H1 (cell line): ENCODE data around the gene GARIN3. TPM values are rescaled to one million over a fixed set of nuclear protein-coding genes. Genes with fewer than 3 reads are reported as not detected.

Experiments used
- CTCF ChIA-PET: fragments of 300-600 bp; sonication (Branson Sonifier 250); formaldehyde crosslinking; loops from one replicate; lab custom pipeline; 2021; ENCODE audit not compliant: partially characterized antibody; lab: Charles Lee
- POLR2A ChIA-PET: fragments of 300-600 bp; sonication (Branson Sonifier 250); formaldehyde crosslinking; loops from one replicate; lab custom pipeline; 2021; ENCODE audit warnings: inconsistent platforms; ENCODE audit not compliant: partially characterized antibody; lab: Charles Lee
- DNase-seq, 2 experiments: peaks; one replicate each; pipeline versions ENCODE4 v3.0.0 to v3.0.0-alpha.2; 2010 to 2022; ENCODE audit warnings: low spot score in 2 of 2, low read depth in 1 of 2, mixed read lengths in 1 of 2
- FAIRE-seq: peaks from 2 replicates; lab custom pipeline; 2011; peaks lifted over from hg19 to GRCh38; lab: Jason Lieb, UNC
- H2AFZ ChIP-seq: 2 replicates; pipeline ENCODE4 v1.8.1; 2012; ENCODE audit warnings: low read length, inconsistent platforms
- H2AK5ac ChIP-seq: 2 replicates; pipeline ENCODE4 v1.6.1; 2013; ENCODE audit warnings: low read depth, low read length
- H2BK120ac ChIP-seq: replicated peaks from 2 replicates; pipeline ENCODE3; 2013; ENCODE audit warnings: low read depth, low read length, inconsistent platforms
- H2BK12ac ChIP-seq: 2 replicates; pipeline ENCODE4 v1.6.1; 2013; ENCODE audit warnings: low read depth, low read length
- H2BK15ac ChIP-seq: 2 replicates; pipeline ENCODE4 v1.6.1; 2013; ENCODE audit warnings: low read length
- H2BK20ac ChIP-seq: 2 replicates; pipeline ENCODE4 v1.6.1; 2013; ENCODE audit warnings: low read length
- H2BK5ac ChIP-seq: 2 replicates; pipeline ENCODE4 v1.6.1; 2013; ENCODE audit warnings: low read depth, low read length
- H3K14ac ChIP-seq: 2 replicates; pipeline ENCODE4 v1.6.1; 2013; ENCODE audit warnings: inconsistent platforms; ENCODE audit not compliant: insufficient read length
- H3K18ac ChIP-seq: 2 replicates; pipeline ENCODE4 v1.6.1; 2013; ENCODE audit warnings: low read length; ENCODE audit errors: extremely low read depth
- H3K23ac ChIP-seq: 2 replicates; pipeline ENCODE4 v1.6.1; 2013; ENCODE audit warnings: inconsistent platforms; ENCODE audit not compliant: insufficient read length
- H3K23me2 ChIP-seq: 2 replicates; pipeline ENCODE4 v1.6.1; 2013; ENCODE audit warnings: low read depth, low read length
- H3K27ac ChIP-seq: 2 replicates; pipeline ENCODE4 v1.6.1; 2011; ENCODE audit warnings: low read depth, low read length, inconsistent platforms
- H3K27me3 ChIP-seq, 4 experiments: replicated peaks in 1 of 4; 1 replicate in 1 of 4; 2 replicates in 3 of 4; pipeline versions ENCODE4 v1.6.1 to v1.8.1; 2011 to 2013; ENCODE audit warnings: low read length in 3 of 4, mild to moderate bottlenecking in 3 of 4, inconsistent platforms in 2 of 4, mixed read lengths in 2 of 4, moderate library complexity in 1 of 4; ENCODE audit not compliant: control insufficient read depth in 3 of 4, insufficient read depth in 3 of 4; ENCODE audit errors: extremely low read depth in 1 of 4
- H3K36me3 ChIP-seq, 4 experiments: 2 replicates each; pipeline versions ENCODE4 v1.6.1 to v1.8.1; 2011 to 2013; ENCODE audit warnings: mild to moderate bottlenecking in 4 of 4, low read length in 3 of 4, moderate library complexity in 2 of 4, control low read depth in 1 of 4, inconsistent platforms in 1 of 4; ENCODE audit not compliant: insufficient read depth in 4 of 4, control insufficient read depth in 2 of 4
- H3K4ac ChIP-seq: replicated peaks from 2 replicates; pipeline ENCODE3; 2013; ENCODE audit warnings: low read length, low read depth, mixed read lengths, inconsistent platforms; ENCODE audit not compliant: insufficient read length
- H3K4me1 ChIP-seq, 4 experiments: replicated peaks in 1 of 4; 1 replicate in 1 of 4; 2 replicates in 3 of 4; pipeline versions ENCODE4 v1.6.1 to v1.8.1; 2011 to 2013; ENCODE audit warnings: low read length in 3 of 4, inconsistent platforms in 2 of 4, mixed read lengths in 1 of 4; ENCODE audit not compliant: insufficient read depth in 4 of 4, control insufficient read depth in 3 of 4
- H3K4me2 ChIP-seq, 2 experiments: 2 replicates each; pipeline versions ENCODE4 v1.6.1 to v1.8.1; 2011 to 2013; ENCODE audit warnings: low read depth in 2 of 2, low read length in 2 of 2, control low read depth in 1 of 2, inconsistent platforms in 1 of 2, mild to moderate bottlenecking in 1 of 2; ENCODE audit not compliant: insufficient read depth in 1 of 2
- H3K4me3 ChIP-seq, 4 experiments: fragments of 200-600, 300-600 bp in 1 of 4; sonication (generic), shearing (Covaris generic), sonication (Bioruptor Twin) in 1 of 4; 2 replicates each; pipeline versions ENCODE4 v1.5.1 to v1.8.1; 2011 to 2016; ENCODE audit warnings: low read length in 4 of 4, low read depth in 3 of 4, control low read depth in 2 of 4, inconsistent platforms in 2 of 4, mild to moderate bottlenecking in 2 of 4, mixed read lengths in 1 of 4, moderate library complexity in 1 of 4; ENCODE audit not compliant: insufficient read depth in 2 of 4; ENCODE audit errors: extremely low read depth in 1 of 4
- H3K56ac ChIP-seq: replicated peaks from 2 replicates; pipeline ENCODE3; 2013; ENCODE audit warnings: low read depth, mild to moderate bottlenecking, mixed read lengths, low read length, inconsistent platforms; ENCODE audit not compliant: insufficient read length
- H3K79me1 ChIP-seq: 2 replicates; pipeline ENCODE4 v1.6.1; 2013; ENCODE audit warnings: low read depth, low read length, control low read depth
- H3K79me2 ChIP-seq, 2 experiments: 2 replicates each; pipeline versions ENCODE4 v1.6.1 to v1.8.1; 2012 to 2013; ENCODE audit warnings: low read length in 2 of 2, mild to moderate bottlenecking in 2 of 2, inconsistent platforms in 1 of 2; ENCODE audit not compliant: insufficient read depth in 2 of 2, control insufficient read depth in 1 of 2
- H3K9ac ChIP-seq, 4 experiments: replicated peaks in 1 of 4; 1 replicate in 1 of 4; 2 replicates in 3 of 4; pipeline versions ENCODE4 v1.6.1 to v1.8.1; 2011 to 2013; ENCODE audit warnings: low read depth in 3 of 4, low read length in 3 of 4, control low read depth in 2 of 4, mild to moderate bottlenecking in 2 of 4, moderate library complexity in 2 of 4, inconsistent platforms in 1 of 4; ENCODE audit errors: extremely low read depth in 1 of 4
- H3K9me3 ChIP-seq, 2 experiments: 2 replicates each; pipeline versions ENCODE4 v1.6.1 to v1.8.1; 2012 to 2013; ENCODE audit warnings: mild to moderate bottlenecking in 2 of 2, moderate library complexity in 2 of 2, control low read depth in 1 of 2, inconsistent platforms in 1 of 2, low read depth in 1 of 2, low read length in 1 of 2, mixed read lengths in 1 of 2; ENCODE audit not compliant: insufficient read depth in 2 of 2
- H4K20me1 ChIP-seq, 2 experiments: replicated peaks in 1 of 2; 2 replicates each; pipeline versions ENCODE3 to v1.8.1; 2011 to 2013; ENCODE audit warnings: inconsistent platforms in 2 of 2, low read length in 2 of 2, mild to moderate bottlenecking in 1 of 2; ENCODE audit not compliant: insufficient read depth in 2 of 2, control insufficient read depth in 1 of 2
- H4K5ac ChIP-seq: 2 replicates; pipeline ENCODE4 v1.6.1; 2013; ENCODE audit warnings: low read length, low read depth, mixed read lengths, inconsistent platforms; ENCODE audit not compliant: insufficient read length
- H4K8ac ChIP-seq: 2 replicates; pipeline ENCODE4 v1.8.0; 2013; ENCODE audit warnings: mild to moderate bottlenecking, moderate library complexity, low read length, inconsistent platforms; ENCODE audit not compliant: insufficient read depth; ENCODE audit errors: extremely low read depth
- H4K91ac ChIP-seq: replicated peaks from 2 replicates; pipeline ENCODE3; 2013; ENCODE audit warnings: low read length, mixed read lengths, inconsistent platforms; ENCODE audit not compliant: insufficient read length
- ASH2L ChIP-seq: fragments of 200-600, 300-600 bp; sonication (generic); IDR thresholded peaks from one replicate; pipeline ENCODE4 v1.7.1; 2017; ENCODE audit warnings: low read length
- BACH1 ChIP-seq: IDR thresholded peaks from 2 replicates; pipeline ENCODE4 v1.6.1; 2012; ENCODE audit warnings: low read length, improper control_type of control experiment
- CHD1 ChIP-seq: IDR thresholded peaks from 2 replicates; pipeline ENCODE4 v1.6.1; 2012; ENCODE audit warnings: low read depth, low read length, improper control_type of control experiment
- E2F6 ChIP-seq: IDR thresholded peaks from 2 replicates; pipeline ENCODE4 v1.6.1; 2012; ENCODE audit warnings: inconsistent platforms
- EP300 ChIP-seq, 2 experiments: IDR thresholded peaks; 1 replicate in 1 of 2; 2 replicates in 1 of 2; pipeline ENCODE4 v1.6.1; 2011 to 2012; ENCODE audit warnings: low read depth in 2 of 2, low read length in 2 of 2, mild to moderate bottlenecking in 2 of 2, borderline replicate concordance in 1 of 2, inconsistent platforms in 1 of 2, moderate library complexity in 1 of 2
- GTF2F1 ChIP-seq: IDR thresholded peaks from 2 replicates; pipeline ENCODE4 v1.6.1; 2012; ENCODE audit warnings: low read depth, low read length, improper control_type of control experiment, borderline replicate concordance
- POLR2A ChIP-seq, 2 experiments: IDR thresholded peaks; 1 replicate in 1 of 2; 2 replicates in 1 of 2; pipeline ENCODE4 v1.6.1; 2011; ENCODE audit warnings: low read depth in 2 of 2, low read length in 2 of 2, mild to moderate bottlenecking in 2 of 2; ENCODE audit errors: control extremely low read depth in 1 of 2
- RFX5 ChIP-seq: IDR thresholded peaks from 2 replicates; pipeline ENCODE4 v1.6.1; 2011; ENCODE audit warnings: low read depth, low read length, improper control_type of control experiment, borderline replicate concordance
- SAP30 ChIP-seq: fragments of 300-600 bp; sonication (generic); IDR thresholded peaks from 2 replicates; pipeline ENCODE4 v1.7.1; 2012; ENCODE audit warnings: low read length, moderate library complexity, mild to moderate bottlenecking, inconsistent platforms; ENCODE audit not compliant: insufficient read depth, insufficient replicate concordance
- WGBS, 2 experiments: shearing (Covaris generic) in 1 of 2; methylation state at CpG; one replicate each; pipeline versions ENCODE4 v1.1.6 to v1.1.7; 2013 to 2015; ENCODE audit warnings: low lambda C conversion rate in 2 of 2, mixed read lengths in 2 of 2, inconsistent platforms in 1 of 2, low coverage in 1 of 2, missing lambda C conversion rate in 1 of 2; ENCODE audit not compliant: insufficient replicate concordance in 2 of 2, insufficient coverage in 1 of 2, insufficient read length in 1 of 2; ENCODE audit errors: extremely low coverage in 1 of 2, missing lambda C conversion rate in 1 of 2; 5-methylcytosine and 5-hydroxymethylcytosine counted together
- polyA plus RNA-seq, 7 experiments: library from polyadenylated mRNA; depleted of rRNA in 3 of 7; stranded (reverse) in 5 of 7; unstranded in 2 of 7; fragments of >200 nt in 5 of 7; fragments of 200-250 nt in 2 of 7; gene quantifications; 1 replicate in 5 of 7; 2 replicates in 1 of 7; 4 replicates in 1 of 7; pipeline versions ENCODE4 v1.2.1 to v1.2.3, GENCODE V29; 2011 to 2013; ENCODE audit warnings: missing spikeins in 2 of 7, mixed read lengths in 2 of 7
- total RNA-seq: library from RNA; stranded (reverse); fragmentation: NEBNext Ultra II Directional; extraction: Animal tissue kit (Norgen Biotek cat#: 25700); gene quantifications from 2 replicates; pipeline ENCODE4 v1.2.1, GENCODE V29; 2021

The GARIN3 gene
- total and polyA plus RNA-seq, 2 of the 8 experiments (the other 6 are each of a cell fraction or from before 2014, with no cell fraction given) = not detected

- no peak overlapping the region for H3K4ac ChIP-seq
- no peak overlapping the region for H3K18ac ChIP-seq
- H4K20me1 ChIP-seq = no peaks in the 10 kb centered on the region
- no peak overlapping the region for H2AK5ac ChIP-seq
- no peaks in the 10 kb centered on the region for H3K9me3 ChIP-seq
- TF ChIP-seq GTF2F1 = no peak
- TF ChIP-seq ASH2L = no peak
- no peak for TF ChIP-seq POLR2A (IDR thresholded peaks at IDR 0.05; ENCODE audit: control extremely low read depth in 1 of 2, low read depth in 2 of 2, low read length in 2 of 2)
- TF ChIP-seq E2F6 = no peak
- no peak for TF ChIP-seq SAP30
- no peak for TF ChIP-seq EP300 (IDR thresholded peaks at IDR 0.05; ENCODE audit: borderline replicate concordance in 1 of 2, low read depth in 2 of 2, low read length in 2 of 2)
- TF ChIP-seq RFX5 = no peak
- TF ChIP-seq BACH1 = no peak
- TF ChIP-seq CHD1 = no peak
- TF ChIP-seq, all 59 proteins: peak for 0
- Histone ChIP-seq H2BK120ac (no peak overlapping the region), H2AFZ (no peak overlapping the region), H3K4me3 (no peak overlapping the region), H2BK5ac (no peak overlapping the region), H2BK12ac (no peak overlapping the region), H3K4me2 (no peak overlapping the region), H4K5ac (no peak overlapping the region), H2BK20ac (no peak overlapping the region), H3K36me3 (no peaks in the 10 kb centered on the region), H3K14ac (no peak overlapping the region), H4K8ac (no peak overlapping the region), H3K23ac (no peak overlapping the region), H3K23me2 (no peaks in the 10 kb centered on the region), H3K9ac (no peak overlapping the region), H3K4me1 (no peaks in the 10 kb centered on the region), H3K79me1 (no peaks in the 10 kb centered on the region), H3K79me2 (no peaks in the 10 kb centered on the region), H2BK15ac (no peak overlapping the region), H3K56ac (no peak overlapping the region), H4K91ac (no peak overlapping the region), H3K27me3 (no peaks in the 10 kb centered on the region), H3K27ac (no peak overlapping the region)
- DNase-seq = no peak
- CTCF ChIA-PET = interaction anchor here (1.1 to 1.5 kb wide), 2 partner anchors 8 kb away, joined by 5 read pairs; partner anchors contain the start of gene GARIN3
- WGBS, 2 experiments = 25% methylated on average over 1 of the region's 1 CpG; no CpG with 5 or more reads in 1 of the 2 experiments
- POLR2A ChIA-PET = no interaction called here
- FAIRE-seq = no peak
These were observed 8.7 kb downstream of the GARIN3 start for GRCh38 chr5:157157293-157157891.
